IMR-90 (cell line): ENCODE measurements around the gene RBMS3.
"Not testable (repeated sequence)": the region's sequence is repeated elsewhere in the genome, so short reads cannot be mapped to it uniquely, and the experiment has no call there.

Experiments
- FOS ChIP-seq: fragments of 150-350 bp; IDR thresholded peaks from 2 replicates; pipeline ENCODE4 v1.6.1; 2016; ENCODE audit warnings: low read depth, low read length
- POLR2A ChIP-seq: IDR thresholded peaks from 2 replicates; pipeline ENCODE4 v1.6.1; 2012; ENCODE audit warnings: mild to moderate bottlenecking, low read depth, low read length
- RAD21 ChIP-seq: IDR thresholded peaks from 2 replicates; pipeline ENCODE4 v1.6.1; 2012; ENCODE audit warnings: low read length, improper control_type of control experiment
- RCOR1 ChIP-seq: IDR thresholded peaks from 2 replicates; pipeline ENCODE4 v1.6.1; 2012; ENCODE audit warnings: mild to moderate bottlenecking, low read length, improper control_type of control experiment; ENCODE audit not compliant: insufficient replicate concordance
- TF ChIP-seq, protein P1 (sequence below): conservative IDR thresholded peaks from 2 replicates; pipeline ENCODE4 v1.5.1; 2012; ENCODE audit warnings: mild to moderate bottlenecking, low read depth, low read length, improper control_type of control experiment
- TF ChIP-seq, protein P2 (sequence below): fragments of 150-350 bp; IDR thresholded peaks from 2 replicates; pipeline ENCODE4 v1.6.1; 2017; ENCODE audit warnings: mild to moderate bottlenecking, antibody characterized with exemption, low read length, low read depth
- TF ChIP-seq, protein P3 (sequence below): fragments of 150-350 bp; IDR thresholded peaks from 2 replicates; pipeline ENCODE4 v1.6.1; 2016; ENCODE audit warnings: low read depth, mild to moderate bottlenecking, low read length, moderate library complexity, borderline replicate concordance

DNA sequence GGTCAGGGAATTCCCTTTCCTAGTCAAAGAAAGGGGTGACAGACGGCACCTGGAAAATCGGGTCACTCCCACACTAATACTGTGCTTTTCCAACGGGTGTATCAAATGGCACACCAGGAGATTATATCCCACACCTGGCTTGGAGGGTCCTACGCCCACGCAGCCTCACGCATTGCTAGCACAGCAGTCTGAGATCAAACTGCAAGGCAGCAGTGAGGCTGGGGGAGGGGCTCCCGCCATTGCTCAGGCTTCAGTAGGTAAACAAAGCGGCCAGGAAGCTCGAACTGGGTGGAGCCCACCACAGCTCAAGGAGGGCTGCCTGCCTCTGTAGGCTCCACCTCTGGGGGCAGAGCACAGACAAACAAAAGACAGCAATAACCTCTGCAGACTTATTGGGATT is 769.2 kb downstream of the RBMS3 start:
- TF ChIP-seq POLR2A, RAD21, FOS, RCOR1: not testable (repeated sequence)
- TF ChIP-seq, protein P1, sequence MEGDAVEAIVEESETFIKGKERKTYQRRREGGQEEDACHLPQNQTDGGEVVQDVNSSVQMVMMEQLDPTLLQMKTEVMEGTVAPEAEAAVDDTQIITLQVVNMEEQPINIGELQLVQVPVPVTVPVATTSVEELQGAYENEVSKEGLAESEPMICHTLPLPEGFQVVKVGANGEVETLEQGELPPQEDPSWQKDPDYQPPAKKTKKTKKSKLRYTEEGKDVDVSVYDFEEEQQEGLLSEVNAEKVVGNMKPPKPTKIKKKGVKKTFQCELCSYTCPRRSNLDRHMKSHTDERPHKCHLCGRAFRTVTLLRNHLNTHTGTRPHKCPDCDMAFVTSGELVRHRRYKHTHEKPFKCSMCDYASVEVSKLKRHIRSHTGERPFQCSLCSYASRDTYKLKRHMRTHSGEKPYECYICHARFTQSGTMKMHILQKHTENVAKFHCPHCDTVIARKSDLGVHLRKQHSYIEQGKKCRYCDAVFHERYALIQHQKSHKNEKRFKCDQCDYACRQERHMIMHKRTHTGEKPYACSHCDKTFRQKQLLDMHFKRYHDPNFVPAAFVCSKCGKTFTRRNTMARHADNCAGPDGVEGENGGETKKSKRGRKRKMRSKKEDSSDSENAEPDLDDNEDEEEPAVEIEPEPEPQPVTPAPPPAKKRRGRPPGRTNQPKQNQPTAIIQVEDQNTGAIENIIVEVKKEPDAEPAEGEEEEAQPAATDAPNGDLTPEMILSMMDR = not testable (repeated sequence)
- TF ChIP-seq, protein P2, sequence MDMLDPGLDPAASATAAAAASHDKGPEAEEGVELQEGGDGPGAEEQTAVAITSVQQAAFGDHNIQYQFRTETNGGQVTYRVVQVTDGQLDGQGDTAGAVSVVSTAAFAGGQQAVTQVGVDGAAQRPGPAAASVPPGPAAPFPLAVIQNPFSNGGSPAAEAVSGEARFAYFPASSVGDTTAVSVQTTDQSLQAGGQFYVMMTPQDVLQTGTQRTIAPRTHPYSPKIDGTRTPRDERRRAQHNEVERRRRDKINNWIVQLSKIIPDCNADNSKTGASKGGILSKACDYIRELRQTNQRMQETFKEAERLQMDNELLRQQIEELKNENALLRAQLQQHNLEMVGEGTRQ = not testable (repeated sequence)
- TF ChIP-seq, protein P3, sequence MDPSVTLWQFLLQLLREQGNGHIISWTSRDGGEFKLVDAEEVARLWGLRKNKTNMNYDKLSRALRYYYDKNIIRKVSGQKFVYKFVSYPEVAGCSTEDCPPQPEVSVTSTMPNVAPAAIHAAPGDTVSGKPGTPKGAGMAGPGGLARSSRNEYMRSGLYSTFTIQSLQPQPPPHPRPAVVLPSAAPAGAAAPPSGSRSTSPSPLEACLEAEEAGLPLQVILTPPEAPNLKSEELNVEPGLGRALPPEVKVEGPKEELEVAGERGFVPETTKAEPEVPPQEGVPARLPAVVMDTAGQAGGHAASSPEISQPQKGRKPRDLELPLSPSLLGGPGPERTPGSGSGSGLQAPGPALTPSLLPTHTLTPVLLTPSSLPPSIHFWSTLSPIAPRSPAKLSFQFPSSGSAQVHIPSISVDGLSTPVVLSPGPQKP = not testable (repeated sequence)
